Measurements from ENCODE around the gene PUM1.
"Not testable (repeated sequence)": the region's sequence is repeated elsewhere in the genome, so short reads cannot be mapped to it uniquely, and the experiment has no call there.

DNA sequence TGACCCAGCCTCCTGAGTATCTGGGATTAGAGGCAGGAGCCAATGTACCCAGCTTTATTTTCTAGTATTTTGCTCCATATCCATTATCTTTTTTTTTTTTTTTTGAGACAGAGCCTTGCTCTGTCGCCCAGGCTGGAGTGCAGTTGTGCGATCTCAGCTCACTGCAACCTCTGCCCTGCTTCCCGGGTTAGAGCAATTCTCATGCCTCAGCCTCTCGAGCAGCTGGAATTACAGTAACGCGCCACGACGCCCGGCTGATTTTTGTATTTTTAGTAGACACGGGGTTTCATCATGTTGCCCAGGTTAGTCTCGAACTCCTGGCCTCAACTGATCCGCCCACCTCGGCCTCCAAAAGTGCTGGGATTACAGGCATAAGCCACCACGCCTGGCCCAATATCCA is 12.9 kb downstream of the PUM1 start:
- TF ChIP-seq, protein P1, sequence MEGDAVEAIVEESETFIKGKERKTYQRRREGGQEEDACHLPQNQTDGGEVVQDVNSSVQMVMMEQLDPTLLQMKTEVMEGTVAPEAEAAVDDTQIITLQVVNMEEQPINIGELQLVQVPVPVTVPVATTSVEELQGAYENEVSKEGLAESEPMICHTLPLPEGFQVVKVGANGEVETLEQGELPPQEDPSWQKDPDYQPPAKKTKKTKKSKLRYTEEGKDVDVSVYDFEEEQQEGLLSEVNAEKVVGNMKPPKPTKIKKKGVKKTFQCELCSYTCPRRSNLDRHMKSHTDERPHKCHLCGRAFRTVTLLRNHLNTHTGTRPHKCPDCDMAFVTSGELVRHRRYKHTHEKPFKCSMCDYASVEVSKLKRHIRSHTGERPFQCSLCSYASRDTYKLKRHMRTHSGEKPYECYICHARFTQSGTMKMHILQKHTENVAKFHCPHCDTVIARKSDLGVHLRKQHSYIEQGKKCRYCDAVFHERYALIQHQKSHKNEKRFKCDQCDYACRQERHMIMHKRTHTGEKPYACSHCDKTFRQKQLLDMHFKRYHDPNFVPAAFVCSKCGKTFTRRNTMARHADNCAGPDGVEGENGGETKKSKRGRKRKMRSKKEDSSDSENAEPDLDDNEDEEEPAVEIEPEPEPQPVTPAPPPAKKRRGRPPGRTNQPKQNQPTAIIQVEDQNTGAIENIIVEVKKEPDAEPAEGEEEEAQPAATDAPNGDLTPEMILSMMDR (IDR thresholded peaks at IDR 0.05): not testable (repeated sequence)
- TF ChIP-seq POLR2A (IDR thresholded peaks at IDR 0.05): not testable (repeated sequence)

Data from adrenal gland (tissue), 5 donors.